Measurements from ENCODE around the gene P2RX4. TPM values are rescaled to one million over a fixed set of nuclear protein-coding genes. Genes with fewer than 3 reads are reported as not detected.

Gene P2RX4
- total RNA-seq, 1 experiment from 2014 or later = 21.0 TPM

- no TSS peak for BruUV-seq (replicated peaks)
- DNase-seq = no peak
- ChIA-PET CTCF (interaction anchor here (0.7 kb wide), 1 partner anchor 35 kb away, joined by 7 read pairs; no protein-coding TSS in a partner anchor), POLR2A (ENCODE audit: unreplicated experiment) (no interaction called here)
- Histone ChIP-seq H3K9me2 (ENCODE audit: insufficient read depth) (no peaks in the 10 kb centered on the region), H3K27ac (no peak overlapping the region), H3F3A (ENCODE audit: insufficient read depth, low read depth) (peaks cover 15% of the 10 kb centered on the region), H3K4me1 (replicated peaks; ENCODE audit: insufficient read depth) (peaks cover 19% of the 10 kb centered on the region), H2AFZ (no peak overlapping the region), H3K4me2 (no peak overlapping the region), H3K79me2 (ENCODE audit: low read depth) (no peaks in the 10 kb centered on the region), H3K4me3 (no peak overlapping the region), H3K9me3 (ENCODE audit: insufficient read depth, low read depth) (no peaks in the 10 kb centered on the region), H4K20me1 (ENCODE audit: insufficient read depth) (no peaks in the 10 kb centered on the region), H3K27me3 (ENCODE audit: insufficient read depth, low read depth) (no peaks in the 10 kb centered on the region), H3K36me3 (ENCODE audit: low read depth) (no peaks in the 10 kb centered on the region)
- TF ChIP-seq EZH2 (IDR thresholded peaks at IDR 0.05; ENCODE audit: low read depth) (no peak), CTCF (conservative IDR thresholded peaks at IDR 0.05) (no peak)
- intact Hi-C loops (cut with micrococcal nuclease; ENCODE audit: unreplicated experiment) = loop anchor here (10.0 kb wide), 1 partner anchor 572 kb away; the partner anchor contains the start of gene RHOF
Measured at GRCh38 chr12:121222847-121223246, 12.9 kb downstream of the P2RX4 start.

GRCh38 chr12:121223292-121224285, 13.7 kb downstream of the P2RX4 start:
- H3K4me2 ChIP-seq = no peak overlapping the region
- no peaks in the 10 kb centered on the region for H3K9me2 ChIP-seq (ENCODE audit: insufficient read depth)
- peaks cover 19% of the 10 kb centered on the region for H3F3A ChIP-seq (ENCODE audit: insufficient read depth, low read depth)
- ChIA-PET POLR2A (ENCODE audit: unreplicated experiment) (no interaction called here), CTCF (no interaction called here)
- peaks cover 2% of the 10 kb centered on the region; the same call in 1 of the 2 replicates for H3K36me3 ChIP-seq (ENCODE audit: low read depth)
- no peak overlapping the region for H3K4me3 ChIP-seq
- no peak overlapping the region for H3K27ac ChIP-seq
- no peaks in the 10 kb centered on the region for H4K20me1 ChIP-seq (ENCODE audit: insufficient read depth)
- H2AFZ ChIP-seq = no peak overlapping the region
- BruUV-seq (replicated peaks) = no TSS peak
- peaks cover 2% of the 10 kb centered on the region; the same call in 1 of the 2 replicates for H3K79me2 ChIP-seq (ENCODE audit: low read depth)
- no peak for DNase-seq
- TF ChIP-seq CTCF (conservative IDR thresholded peaks at IDR 0.05) (peak; percentile 47), EZH2 (IDR thresholded peaks at IDR 0.05; ENCODE audit: low read depth) (no peak)
- H3K9me3 ChIP-seq (ENCODE audit: insufficient read depth, low read depth) = no peaks in the 10 kb centered on the region
- intact Hi-C loops (cut with micrococcal nuclease; ENCODE audit: unreplicated experiment) = loop anchor here (10.0 kb wide), 1 partner anchor 571 kb away; the partner anchor contains the start of gene RHOF
- H3K27me3 ChIP-seq (ENCODE audit: insufficient read depth, low read depth) = no peaks in the 10 kb centered on the region
- H3K4me1 ChIP-seq (replicated peaks; ENCODE audit: insufficient read depth) = peaks cover 27% of the 10 kb centered on the region

GRCh38 chr12:121224591-121224990, 14.7 kb downstream of the P2RX4 start:
- Histone ChIP-seq H2AFZ (no peak overlapping the region), H4K20me1 (ENCODE audit: insufficient read depth) (no peaks in the 10 kb centered on the region), H3F3A (ENCODE audit: insufficient read depth, low read depth) (peaks cover 29% of the 10 kb centered on the region), H3K27ac (no peak overlapping the region), H3K4me1 (replicated peaks; ENCODE audit: insufficient read depth) (peaks cover 37% of the 10 kb centered on the region), H3K9me3 (ENCODE audit: insufficient read depth, low read depth) (no peaks in the 10 kb centered on the region), H3K27me3 (ENCODE audit: insufficient read depth, low read depth) (no peaks in the 10 kb centered on the region), H3K9me2 (ENCODE audit: insufficient read depth) (no peaks in the 10 kb centered on the region), H3K4me2 (no peak overlapping the region), H3K79me2 (ENCODE audit: low read depth) (peaks cover 5% of the 10 kb centered on the region; the same call in 1 of the 2 replicates), H3K36me3 (ENCODE audit: low read depth) (peaks cover 7% of the 10 kb centered on the region; the same call in 1 of the 2 replicates), H3K4me3 (no peak overlapping the region)
- no TSS peak for BruUV-seq (replicated peaks)
- TF ChIP-seq EZH2 (IDR thresholded peaks at IDR 0.05; ENCODE audit: low read depth) (no peak), CTCF (conservative IDR thresholded peaks at IDR 0.05) (no peak)
- DNase-seq = no peak
- ChIA-PET POLR2A (ENCODE audit: unreplicated experiment) (no interaction called here), CTCF (interaction anchor here (0.6 kb wide), 1 partner anchor 350 kb away, joined by 4 read pairs; no protein-coding TSS in a partner anchor)
- intact Hi-C loops (cut with micrococcal nuclease; ENCODE audit: unreplicated experiment) = loop anchor here (10.0 kb wide), 1 partner anchor 570 kb away; the partner anchor contains the start of gene RHOF

All from PC-9 (cell line).